Fibroblast of lung (primary cell): Measurements from ENCODE around the gene ZFR2.

Experiments used
- CTCF ChIP-seq, 2 donors: IDR thresholded peaks in 1 of 2; conservative IDR thresholded peaks in 1 of 2; 1 replicate in 1 of 2; 2 replicates in 1 of 2; pipeline ENCODE4 v1.5.1; 2011 to 2012; ENCODE audit warnings: low read length in 2 of 2, control low read depth in 1 of 2, inconsistent platforms in 1 of 2, low read depth in 1 of 2, mild to moderate bottlenecking in 1 of 2
- EZH2 ChIP-seq: IDR thresholded peaks from 2 replicates; pipeline ENCODE4 v1.5.1; 2012; ENCODE audit warnings: low read length, control low read depth, mild to moderate bottlenecking; ENCODE audit errors: missing control alignments

- TF ChIP-seq CTCF (conservative IDR thresholded peaks at IDR 0.05 in 1 of 2, IDR thresholded peaks at IDR 0.05 in 1 of 2; ENCODE audit: low read depth in 1 of 2, low read length in 2 of 2) (no peak), EZH2 (peak; percentile 55)
Measured at GRCh38 chr19:3866910-3867638, 1.8 kb downstream of the ZFR2 start.
